NCI-H2081 (cell line): ENCODE data around the gene NIPAL4.

Source experiments
- DNase-seq, 2 experiments: peaks; one replicate each; lab custom pipeline; 2025; lab: John Stamatoyannopoulos, UW

NIPAL4 gene

DNA sequence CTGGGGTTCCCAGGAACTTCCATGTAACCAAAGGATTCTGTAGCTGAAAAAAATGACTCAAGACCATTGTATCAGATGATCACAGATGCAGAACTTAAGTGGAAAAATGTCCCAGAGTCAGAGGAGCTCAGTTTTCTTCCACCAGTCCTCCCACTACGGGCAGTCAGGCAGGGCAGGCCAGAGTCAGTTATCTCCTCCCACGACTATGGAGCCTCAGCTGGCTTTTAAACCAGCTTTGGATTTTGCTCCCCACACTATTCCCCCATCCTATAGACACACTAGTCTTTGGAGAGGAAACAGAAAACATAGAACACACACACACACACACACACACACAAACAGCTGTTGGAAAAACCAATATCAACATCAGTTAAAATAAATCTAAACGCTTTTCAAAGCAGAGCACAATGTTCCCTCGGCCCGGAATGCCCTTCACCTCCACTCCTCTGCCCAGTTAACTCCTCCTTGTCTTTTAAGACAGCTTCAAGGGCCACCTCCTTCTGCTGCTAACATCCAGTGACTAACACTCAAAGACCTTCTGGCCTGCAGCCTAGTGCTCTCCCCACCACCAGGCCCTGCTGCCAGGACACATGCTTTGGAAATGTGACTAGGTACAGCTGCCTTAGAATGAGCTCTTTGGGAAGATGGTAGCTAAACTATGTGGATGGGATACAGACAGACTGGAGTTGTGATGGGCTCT lies 56.8 kb downstream of the NIPAL4 start:
- no peak for DNase-seq

DNA sequence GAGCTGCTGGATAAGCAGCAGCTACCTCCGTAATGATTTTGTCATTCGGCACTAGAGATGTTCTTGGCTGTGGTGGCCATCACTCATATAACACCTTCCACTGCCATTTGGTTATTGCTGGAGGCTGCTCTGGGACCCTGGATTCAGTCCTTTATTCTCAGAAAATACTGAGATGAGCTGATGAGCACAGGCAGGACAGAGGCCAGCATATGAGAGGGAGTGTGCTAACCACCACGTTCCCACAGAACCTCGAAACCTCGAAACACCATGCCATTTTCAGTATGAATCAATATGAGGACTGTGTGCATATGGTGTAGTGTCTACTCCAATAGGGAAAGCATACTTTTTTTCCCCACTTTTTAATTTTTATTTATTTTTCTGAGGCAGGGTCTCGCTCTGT lies 59.0 kb downstream of the NIPAL4 start:
- no peak for DNase-seq

DNA sequence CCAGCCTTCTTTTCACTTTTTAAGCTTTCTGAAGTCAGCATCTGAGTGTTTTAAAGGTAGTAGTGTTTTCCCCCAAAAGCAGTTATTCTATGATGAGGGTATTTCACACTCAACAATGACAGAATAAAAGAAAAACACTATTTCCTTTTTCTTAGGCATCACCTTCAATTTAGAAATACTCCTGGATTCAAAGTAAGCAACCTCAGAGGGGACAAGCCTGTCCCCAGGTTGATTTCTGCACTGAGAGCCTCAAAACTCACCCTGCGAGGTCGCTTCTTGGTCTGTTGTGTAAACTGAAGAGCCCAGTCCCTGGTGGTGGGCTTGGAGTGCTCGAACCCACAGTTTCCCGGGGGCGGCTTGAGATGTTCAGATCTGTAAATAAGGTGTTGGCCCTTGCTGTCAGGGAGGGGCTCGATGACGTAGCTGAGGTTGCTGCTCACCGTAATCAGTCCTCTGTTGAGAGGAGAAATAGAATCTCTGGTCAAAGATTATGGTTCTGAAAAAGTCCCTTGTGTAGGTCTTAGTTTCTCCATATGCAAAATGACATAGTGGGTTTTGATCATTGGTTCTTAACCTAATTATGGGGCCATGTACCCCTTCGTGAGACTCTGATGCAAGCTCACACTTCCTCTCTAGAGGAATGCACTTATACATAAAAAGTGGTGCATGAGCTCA lies 59.7 kb downstream of the NIPAL4 start:
- no peak for DNase-seq

- no peak for DNase-seq
Measured at GRCh38 chr5:157520911-157521703, 61.1 kb downstream of the NIPAL4 start.

DNA sequence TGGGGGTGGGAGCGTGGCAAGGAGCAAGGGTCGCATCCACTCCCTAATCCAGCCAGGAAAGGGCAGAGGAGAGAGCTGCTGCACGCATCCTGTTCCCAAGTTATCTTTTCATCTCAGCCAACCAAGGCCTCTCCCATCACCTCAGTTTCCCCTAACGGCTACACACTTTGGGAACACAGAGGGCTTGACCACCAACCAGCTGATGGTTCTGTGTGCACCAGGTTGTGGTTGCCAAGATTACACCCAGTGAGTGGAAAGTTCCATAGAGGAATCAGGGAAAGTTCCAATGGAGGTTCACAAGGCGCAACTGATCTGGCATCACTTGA lies 61.7 kb downstream of the NIPAL4 start:
- no peak for DNase-seq

DNA sequence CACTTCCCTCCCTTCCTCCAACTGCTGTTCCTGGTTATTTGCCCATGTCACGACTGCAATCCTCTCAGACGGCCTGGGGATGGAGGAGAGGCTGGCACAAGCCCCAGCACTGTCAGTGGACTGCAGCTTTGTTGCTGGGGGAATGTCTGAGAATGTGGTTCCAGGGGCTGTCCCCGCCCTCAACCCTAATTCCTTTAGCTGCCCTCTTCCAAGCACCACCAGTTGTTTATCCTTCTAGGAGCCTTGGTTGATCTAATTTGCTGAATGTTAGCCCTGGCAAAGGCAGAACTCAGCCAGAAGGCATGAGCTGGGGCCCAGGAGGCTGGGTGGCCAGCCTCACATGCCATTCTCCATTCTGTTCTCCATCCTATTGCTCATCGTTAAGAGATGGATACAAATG lies 64.0 kb downstream of the NIPAL4 start:
- DNase-seq = no peak
